HUES64 (cell line): Measurements from ENCODE around the gene MEF2A.

ENCODE experiments used
- H3K27ac ChIP-seq: 2 replicates; pipeline ENCODE4 v1.7.0; 2013; ENCODE audit warnings: low read depth, low read length, inconsistent platforms
- H3K27me3 ChIP-seq: 2 replicates; pipeline ENCODE4 v1.6.1; 2013; ENCODE audit warnings: mild to moderate bottlenecking, low read length; ENCODE audit not compliant: insufficient read depth
- H3K36me3 ChIP-seq: 2 replicates; pipeline ENCODE4 v1.6.1; 2013; ENCODE audit warnings: mild to moderate bottlenecking, low read length; ENCODE audit not compliant: insufficient read depth
- H3K4me1 ChIP-seq: 2 replicates; pipeline ENCODE4 v1.6.1; 2013; ENCODE audit warnings: mild to moderate bottlenecking, low read length, moderate library complexity; ENCODE audit not compliant: insufficient read depth
- H3K4me3 ChIP-seq: 2 replicates; pipeline ENCODE4 v1.5.1; 2013; ENCODE audit warnings: mild to moderate bottlenecking, low read length, moderate library complexity
- H3K9ac ChIP-seq: 2 replicates; pipeline ENCODE4 v1.6.1; 2013; ENCODE audit warnings: mild to moderate bottlenecking, low read depth, low read length
- H3K9me3 ChIP-seq: 2 replicates; pipeline ENCODE4 v1.6.1; 2013; ENCODE audit warnings: low read depth, low read length; ENCODE audit not compliant: insufficient read depth
- WGBS: fragments of 150-250, 120-280 bp; methylation state at CpG from one replicate; pipeline ENCODE4 v1.1.7; 2013; ENCODE audit warnings: missing lambda C conversion rate; 5-methylcytosine and 5-hydroxymethylcytosine counted together

Gene MEF2A

GRCh38 chr15:99546441-99547100 is 19.2 kb upstream of the MEF2A start:
- no peaks in the 10 kb centered on the region for H3K4me1 ChIP-seq
- 94% methylated on average over 4 of the region's 4 CpGs for WGBS
- H3K36me3 ChIP-seq, result no peaks in the 10 kb centered on the region
- H3K27ac ChIP-seq, result no peak overlapping the region
- H3K27me3 ChIP-seq, result no peaks in the 10 kb centered on the region
- H3K9ac ChIP-seq, result no peak overlapping the region
- no peaks in the 10 kb centered on the region for H3K9me3 ChIP-seq
- H3K4me3 ChIP-seq, result no peak overlapping the region

- Histone ChIP-seq H3K4me3 (no peak overlapping the region), H3K9me3 (no peaks in the 10 kb centered on the region)
- 92% methylated on average over 3 of the region's 3 CpGs for WGBS
These were observed 18.3 kb upstream of the MEF2A start for GRCh38 chr15:99547517-99547916.

GRCh38 chr15:99550077-99550476 is 15.7 kb upstream of the MEF2A start:
- H3K9ac ChIP-seq, result no peak overlapping the region
- H3K36me3 ChIP-seq, result no peaks in the 10 kb centered on the region
- 92% methylated on average over 5 of the region's 5 CpGs for WGBS
- H3K4me1 ChIP-seq, result no peaks in the 10 kb centered on the region
- H3K27ac ChIP-seq, result no peak overlapping the region
- H3K4me3 ChIP-seq, result no peak overlapping the region
- H3K9me3 ChIP-seq, result no peaks in the 10 kb centered on the region
- no peaks in the 10 kb centered on the region for H3K27me3 ChIP-seq

More at GRCh38 chr15:99547517-99547916, 18.3 kb upstream of the MEF2A start:
- no peaks in the 10 kb centered on the region for H3K27me3 ChIP-seq
- no peaks in the 10 kb centered on the region for H3K4me1 ChIP-seq
- H3K9ac ChIP-seq, result no peak overlapping the region
- no peaks in the 10 kb centered on the region for H3K36me3 ChIP-seq
- H3K27ac ChIP-seq, result no peak overlapping the region

- Histone ChIP-seq H3K27ac (no peak overlapping the region), H3K36me3 (no peaks in the 10 kb centered on the region), H3K4me1 (no peaks in the 10 kb centered on the region), H3K4me3 (no peak overlapping the region), H3K27me3 (no peaks in the 10 kb centered on the region), H3K9ac (no peak overlapping the region), H3K9me3 (no peaks in the 10 kb centered on the region)
- 93% methylated on average over 1 of the region's 2 CpGs for WGBS
These were observed 13.7 kb upstream of the MEF2A start for GRCh38 chr15:99552111-99552510.

- Histone ChIP-seq H3K9ac (no peak overlapping the region), H3K4me3 (no peak overlapping the region), H3K27ac (no peak overlapping the region), H3K4me1 (no peaks in the 10 kb centered on the region), H3K27me3 (no peaks in the 10 kb centered on the region), H3K36me3 (no peaks in the 10 kb centered on the region), H3K9me3 (no peaks in the 10 kb centered on the region)
- WGBS, result 95% methylated on average over 5 of the region's 5 CpGs
These were observed 10.8 kb upstream of the MEF2A start for GRCh38 chr15:99554880-99555488.

GRCh38 chr15:99556011-99556410 is 9.8 kb upstream of the MEF2A start:
- WGBS, result 91% methylated on average over 5 of the region's 5 CpGs
- H3K36me3 ChIP-seq, result no peaks in the 10 kb centered on the region
- no peaks in the 10 kb centered on the region for H3K4me1 ChIP-seq
- H3K9ac ChIP-seq, result no peak overlapping the region
- no peaks in the 10 kb centered on the region for H3K27me3 ChIP-seq
- H3K4me3 ChIP-seq, result no peak overlapping the region
- H3K27ac ChIP-seq, result no peak overlapping the region
- no peaks in the 10 kb centered on the region for H3K9me3 ChIP-seq

GRCh38 chr15:99556578-99556977 is 9.2 kb upstream of the MEF2A start:
- WGBS, result 92% methylated on average over 4 of the region's 4 CpGs

GRCh38 chr15:99558084-99558483 is 7.7 kb upstream of the MEF2A start:
- H3K27me3 ChIP-seq, result no peaks in the 10 kb centered on the region
- no peak overlapping the region for H3K4me3 ChIP-seq
- no peak overlapping the region for H3K27ac ChIP-seq
- WGBS, result 97% methylated on average over 3 of the region's 3 CpGs
- H3K9me3 ChIP-seq, result no peaks in the 10 kb centered on the region
- H3K36me3 ChIP-seq, result no peaks in the 10 kb centered on the region
- H3K9ac ChIP-seq, result no peak overlapping the region
- H3K4me1 ChIP-seq, result no peaks in the 10 kb centered on the region

More at GRCh38 chr15:99556578-99556977, 9.2 kb upstream of the MEF2A start:
- no peaks in the 10 kb centered on the region for H3K4me1 ChIP-seq
- H3K36me3 ChIP-seq, result no peaks in the 10 kb centered on the region
- no peak overlapping the region for H3K9ac ChIP-seq
- no peaks in the 10 kb centered on the region for H3K27me3 ChIP-seq
- no peak overlapping the region for H3K4me3 ChIP-seq
- H3K27ac ChIP-seq, result no peak overlapping the region
- H3K9me3 ChIP-seq, result no peaks in the 10 kb centered on the region

GRCh38 chr15:99558571-99558970 is 7.2 kb upstream of the MEF2A start:
- no peak overlapping the region for H3K27ac ChIP-seq
- no peaks in the 10 kb centered on the region for H3K27me3 ChIP-seq
- H3K4me3 ChIP-seq, result no peak overlapping the region
- no peaks in the 10 kb centered on the region for H3K9me3 ChIP-seq
- H3K9ac ChIP-seq, result no peak overlapping the region
- no peaks in the 10 kb centered on the region for H3K36me3 ChIP-seq
- H3K4me1 ChIP-seq, result peaks cover 4% of the 10 kb centered on the region
- WGBS, result 90% methylated on average over 3 of the region's 3 CpGs

- no peak overlapping the region for H3K27ac ChIP-seq
- H3K36me3 ChIP-seq, result no peaks in the 10 kb centered on the region
- peaks cover 15% of the 10 kb centered on the region for H3K4me1 ChIP-seq
- no peak overlapping the region for H3K4me3 ChIP-seq
- H3K9ac ChIP-seq, result no peak overlapping the region
- H3K27me3 ChIP-seq, result no peaks in the 10 kb centered on the region
- WGBS, result 93% methylated on average over 10 of the region's 10 CpGs
- no peaks in the 10 kb centered on the region for H3K9me3 ChIP-seq
These were observed 4.1 kb upstream of the MEF2A start for GRCh38 chr15:99561476-99562230.

- Histone ChIP-seq H3K4me3 (no peak overlapping the region), H3K9ac (no peak overlapping the region), H3K9me3 (no peaks in the 10 kb centered on the region), H3K27ac (no peak overlapping the region), H3K4me1 (peaks cover 18% of the 10 kb centered on the region), H3K27me3 (no peaks in the 10 kb centered on the region), H3K36me3 (no peaks in the 10 kb centered on the region)
- WGBS, result 100% methylated on average over 1 of the region's 2 CpGs
These were observed 3.5 kb upstream of the MEF2A start for GRCh38 chr15:99562238-99562637.
